Measurements from ENCODE around the gene SPATA33. TPM values are rescaled to one million over a fixed set of nuclear protein-coding genes. Genes with fewer than 3 reads are reported as not detected.

The SPATA33 gene
- total RNA-seq, 4 donors from 2014 or later = 4.4 to 10.1 (median 7.4) TPM

DNA sequence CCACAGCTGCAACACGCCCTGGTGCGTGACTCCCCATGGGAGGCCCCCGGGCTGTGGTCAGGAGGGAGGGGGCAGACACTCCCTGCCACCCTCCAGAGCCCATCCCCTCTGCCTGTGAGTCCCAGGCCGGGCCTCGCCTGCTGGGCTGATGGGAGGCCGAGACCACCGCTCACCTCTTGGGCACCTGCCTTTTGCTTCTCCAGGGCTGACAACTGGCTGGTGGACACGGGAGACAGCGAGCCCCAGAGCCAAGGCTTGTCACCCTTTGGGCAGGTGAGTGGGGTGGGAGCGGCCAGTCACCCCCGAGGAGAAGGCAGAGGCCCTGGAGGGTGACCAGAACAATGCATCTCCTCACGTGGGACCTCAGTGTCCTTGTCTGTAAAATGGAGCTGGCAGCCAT lies 21.0 kb upstream of the SPATA33 start:
- H3K4me1 ChIP-seq = peaks cover 0 to 18% (median 14%) of the 10 kb centered on the region in 4 donors
- WGBS, 2 donors (ENCODE audit: low coverage in 1 of 2) = 81% methylated on average over 10 of the region's 12 CpGs; no CpG with 5 or more reads in 1 of the 2 donors
- H3K27me3 ChIP-seq = peaks cover 32% of the 10 kb centered on the region
- in situ Hi-C loops (cut with MboI; ENCODE audit: low pct_ligation_motif_present in 1 of 4, low pct_unique_long_range_greater_than_20kb in 1 of 4, low sequenced_read_pairs in 3 of 4) = no loop called here
- no peak for TF ChIP-seq POLR2A (IDR thresholded peaks at IDR 0.05)
- TF ChIP-seq, protein P1, sequence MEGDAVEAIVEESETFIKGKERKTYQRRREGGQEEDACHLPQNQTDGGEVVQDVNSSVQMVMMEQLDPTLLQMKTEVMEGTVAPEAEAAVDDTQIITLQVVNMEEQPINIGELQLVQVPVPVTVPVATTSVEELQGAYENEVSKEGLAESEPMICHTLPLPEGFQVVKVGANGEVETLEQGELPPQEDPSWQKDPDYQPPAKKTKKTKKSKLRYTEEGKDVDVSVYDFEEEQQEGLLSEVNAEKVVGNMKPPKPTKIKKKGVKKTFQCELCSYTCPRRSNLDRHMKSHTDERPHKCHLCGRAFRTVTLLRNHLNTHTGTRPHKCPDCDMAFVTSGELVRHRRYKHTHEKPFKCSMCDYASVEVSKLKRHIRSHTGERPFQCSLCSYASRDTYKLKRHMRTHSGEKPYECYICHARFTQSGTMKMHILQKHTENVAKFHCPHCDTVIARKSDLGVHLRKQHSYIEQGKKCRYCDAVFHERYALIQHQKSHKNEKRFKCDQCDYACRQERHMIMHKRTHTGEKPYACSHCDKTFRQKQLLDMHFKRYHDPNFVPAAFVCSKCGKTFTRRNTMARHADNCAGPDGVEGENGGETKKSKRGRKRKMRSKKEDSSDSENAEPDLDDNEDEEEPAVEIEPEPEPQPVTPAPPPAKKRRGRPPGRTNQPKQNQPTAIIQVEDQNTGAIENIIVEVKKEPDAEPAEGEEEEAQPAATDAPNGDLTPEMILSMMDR (IDR thresholded peaks at IDR 0.05) = no peak
- TF ChIP-seq POLR2AphosphoS5 (IDR thresholded peaks at IDR 0.05) = no peak
- no peak for TF ChIP-seq EP300 (IDR thresholded peaks at IDR 0.05; ENCODE audit: low read depth)
- H3K27ac ChIP-seq = no peak overlapping the region
- H3K36me3 ChIP-seq = no peaks in the 10 kb centered on the region
- no peak for DNase-seq
- H3K9me3 ChIP-seq = no peaks in the 10 kb centered on the region
- H3K4me3 ChIP-seq = no peak overlapping the region
- intact Hi-C loops (cut with DNase I; ENCODE audit: low total_unique reads) = no loop called here

DNA sequence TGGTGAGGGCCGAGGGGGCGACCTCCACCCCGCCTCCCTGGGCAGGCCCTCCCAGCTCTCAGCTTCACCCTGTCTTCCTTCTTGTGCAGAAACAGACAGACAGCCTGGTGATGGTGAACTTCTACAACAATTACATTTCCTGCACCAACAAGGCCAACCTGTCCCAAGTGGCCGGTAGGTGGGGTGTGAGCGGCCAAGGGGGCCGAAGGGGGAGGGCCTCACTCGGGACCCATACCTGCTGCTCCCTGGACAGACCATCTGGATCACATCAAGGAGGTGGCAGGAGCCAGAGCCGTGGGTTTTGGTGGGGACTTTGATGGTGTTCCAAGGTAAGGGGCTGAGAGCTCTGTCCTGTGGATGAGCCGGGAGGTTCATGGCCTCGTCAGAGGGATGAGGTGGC lies 20.3 kb upstream of the SPATA33 start:
- peaks cover 0 to 17% (median 11%) of the 10 kb centered on the region in 4 donors for H3K4me1 ChIP-seq
- DNase-seq = no peak
- no peak overlapping the region for H3K4me3 ChIP-seq
- H3K27ac ChIP-seq = no peak overlapping the region
- H3K36me3 ChIP-seq = no peaks in the 10 kb centered on the region
- 70 to 80% methylated on average over 2 to 10 of the region's 10 CpGs for WGBS, 2 donors (ENCODE audit: low coverage in 1 of 2)
- H3K9me3 ChIP-seq = no peaks in the 10 kb centered on the region
- TF ChIP-seq POLR2A (IDR thresholded peaks at IDR 0.05) = no peak
- no peak for TF ChIP-seq EP300 (IDR thresholded peaks at IDR 0.05; ENCODE audit: low read depth)
- TF ChIP-seq POLR2AphosphoS5 (IDR thresholded peaks at IDR 0.05) = no peak
- intact Hi-C loops (cut with DNase I; ENCODE audit: low total_unique reads) (no loop called here), in situ Hi-C loops (cut with MboI; ENCODE audit: low pct_ligation_motif_present in 1 of 4, low pct_unique_long_range_greater_than_20kb in 1 of 4, low sequenced_read_pairs in 3 of 4) (no loop called here)
- H3K27me3 ChIP-seq = peaks cover 25% of the 10 kb centered on the region

DNA sequence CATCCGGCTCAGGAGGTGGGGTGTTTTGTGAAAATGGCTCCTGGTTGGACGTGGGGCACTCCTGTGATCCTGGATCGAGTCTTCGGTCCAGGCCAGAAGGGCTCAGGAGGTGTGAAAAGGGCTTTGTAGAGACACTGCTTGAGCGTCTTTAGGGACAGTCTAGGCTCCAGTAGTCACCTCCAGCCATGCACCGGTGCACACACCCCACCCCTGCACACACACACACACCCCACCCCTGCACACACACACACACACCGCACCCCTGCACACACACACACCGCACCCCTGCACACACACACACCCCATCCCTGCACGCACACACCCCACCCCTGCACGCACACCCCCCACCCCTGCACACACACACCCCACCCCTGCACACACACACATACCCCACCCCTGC lies 19.2 kb upstream of the SPATA33 start:
- Histone ChIP-seq H3K9me3 (no peaks in the 10 kb centered on the region), H3K4me1 (peaks cover 0 to 12% (median 7%) of the 10 kb centered on the region in 4 donors), H3K27ac (no peak overlapping the region), H3K36me3 (no peaks in the 10 kb centered on the region), H3K4me3 (no peak overlapping the region), H3K27me3 (peaks cover 15% of the 10 kb centered on the region)
- in situ Hi-C loops (cut with MboI; ENCODE audit: low pct_ligation_motif_present in 1 of 4, low pct_unique_long_range_greater_than_20kb in 1 of 4, low sequenced_read_pairs in 3 of 4) (no loop called here), intact Hi-C loops (cut with DNase I; ENCODE audit: low total_unique reads) (no loop called here)
- no peak for DNase-seq
- WGBS, 2 donors (ENCODE audit: low coverage in 1 of 2) = 85% methylated on average over 10 of the region's 10 CpGs; no CpG with 5 or more reads in 1 of the 2 donors
- TF ChIP-seq EP300 (IDR thresholded peaks at IDR 0.05; ENCODE audit: low read depth) (no peak), POLR2AphosphoS5 (IDR thresholded peaks at IDR 0.05) (no peak), POLR2A (IDR thresholded peaks at IDR 0.05) (no peak)
- TF ChIP-seq, protein P1 (IDR thresholded peaks at IDR 0.05) = no peak

DNA sequence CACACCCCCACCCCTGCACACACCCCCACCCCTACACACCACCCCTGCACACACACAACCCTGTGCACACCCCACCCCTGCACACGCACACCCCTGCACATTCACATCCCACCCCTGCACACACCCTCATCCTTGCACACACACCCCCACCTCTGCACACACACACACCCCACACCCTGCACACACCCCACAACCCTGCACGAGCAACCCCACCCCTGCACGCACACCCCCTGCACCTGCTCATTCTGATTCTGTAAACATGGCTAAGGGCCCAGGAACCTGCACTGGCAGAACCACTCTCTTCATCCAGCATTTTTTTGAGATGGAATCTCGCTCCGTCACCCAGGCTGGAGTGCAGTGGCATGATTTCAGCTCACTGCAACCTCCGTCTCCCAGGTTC lies 18.3 kb upstream of the SPATA33 start:
- no peak for DNase-seq
- no peak overlapping the region for H3K27ac ChIP-seq
- TF ChIP-seq, protein P1 (IDR thresholded peaks at IDR 0.05) = no peak
- no peak for TF ChIP-seq POLR2AphosphoS5 (IDR thresholded peaks at IDR 0.05)
- no peak for TF ChIP-seq POLR2A (IDR thresholded peaks at IDR 0.05)
- no peak for TF ChIP-seq EP300 (IDR thresholded peaks at IDR 0.05; ENCODE audit: low read depth)
- peaks cover 6% of the 10 kb centered on the region for H3K27me3 ChIP-seq
- WGBS, 2 donors (ENCODE audit: low coverage in 1 of 2) = 50% methylated on average over 2 to 6 of the region's 6 CpGs
- H3K4me1 ChIP-seq = peaks cover 0 to 12% (median 7%) of the 10 kb centered on the region in 4 donors
- H3K36me3 ChIP-seq = no peaks in the 10 kb centered on the region
- in situ Hi-C loops (cut with MboI; ENCODE audit: low pct_ligation_motif_present in 1 of 4, low pct_unique_long_range_greater_than_20kb in 1 of 4, low sequenced_read_pairs in 3 of 4) = no loop called here
- H3K9me3 ChIP-seq = no peaks in the 10 kb centered on the region
- intact Hi-C loops (cut with DNase I; ENCODE audit: low total_unique reads) = no loop called here
- H3K4me3 ChIP-seq = no peak overlapping the region

Data from transverse colon (tissue), 4 donors.